H9 (cell line): ENCODE data around the gene CHTOP. TPM values are rescaled to one million over a fixed set of nuclear protein-coding genes. Genes with fewer than 3 reads are reported as not detected.
"Not testable (repeated sequence)": the region's sequence is repeated elsewhere in the genome, so short reads cannot be mapped to it uniquely, and the experiment has no call there.

Source experiments
- DNase-seq: peaks from one replicate; pipeline ENCODE4 v3.0.0-alpha.2; 2017
- H2AFZ ChIP-seq: one replicate; pipeline ENCODE4 v1.6.1; 2013; ENCODE audit warnings: mild to moderate bottlenecking, low read length, control low read depth, moderate library complexity
- H2AK5ac ChIP-seq: 2 replicates; pipeline ENCODE4 v1.6.1; 2013; ENCODE audit warnings: low read length, control low read depth, mixed read lengths; ENCODE audit not compliant: insufficient read length
- H2BK120ac ChIP-seq: one replicate; pipeline ENCODE4 v1.6.1; 2013; ENCODE audit warnings: low read depth, mild to moderate bottlenecking, low read length, control low read depth, inconsistent platforms; ENCODE audit not compliant: poor library complexity, severe bottlenecking
- H2BK12ac ChIP-seq: 2 replicates; pipeline ENCODE4 v1.6.1; 2013; ENCODE audit warnings: low read length, control low read depth, mixed read lengths, low read depth; ENCODE audit not compliant: insufficient read length
- H2BK15ac ChIP-seq: 2 replicates; pipeline ENCODE4 v1.6.1; 2013; ENCODE audit warnings: low read depth, low read length, control low read depth
- H2BK20ac ChIP-seq: one replicate; pipeline ENCODE4 v1.6.1; 2013; ENCODE audit warnings: low read depth, mild to moderate bottlenecking, low read length, control low read depth, inconsistent platforms; ENCODE audit not compliant: poor library complexity, severe bottlenecking
- H2BK5ac ChIP-seq: 2 replicates; pipeline ENCODE4 v1.6.1; 2013; ENCODE audit warnings: low read length, control low read depth, mixed read lengths; ENCODE audit not compliant: insufficient read length
- H3K14ac ChIP-seq: 2 replicates; pipeline ENCODE4 v1.6.1; 2013; ENCODE audit warnings: low read length, control low read depth; ENCODE audit not compliant: insufficient read depth
- H3K18ac ChIP-seq: 2 replicates; pipeline ENCODE4 v1.6.1; 2013; ENCODE audit warnings: low read depth, mild to moderate bottlenecking, mixed read lengths, low read length, control low read depth; ENCODE audit not compliant: insufficient read length
- H3K23ac ChIP-seq: 2 replicates; pipeline ENCODE4 v1.6.1; 2013; ENCODE audit warnings: low read length, control low read depth, mixed read lengths, low read depth; ENCODE audit not compliant: insufficient read length
- H3K23me2 ChIP-seq: 2 replicates; pipeline ENCODE4 v1.6.1; 2013; ENCODE audit warnings: low read depth, mild to moderate bottlenecking, mixed read lengths, low read length, control low read depth; ENCODE audit not compliant: insufficient read length, poor library complexity, severe bottlenecking
- H3K27ac ChIP-seq: 2 replicates; pipeline ENCODE4 v1.5.1; 2013; ENCODE audit warnings: low read length, control low read depth, mixed read lengths, low read depth; ENCODE audit not compliant: insufficient read length
- H3K27me3 ChIP-seq: 2 replicates; pipeline ENCODE4 v1.6.1; 2013; ENCODE audit warnings: low read length, control low read depth, inconsistent platforms; ENCODE audit not compliant: insufficient read depth
- H3K4ac ChIP-seq: 2 replicates; pipeline ENCODE4 v1.6.1; 2013; ENCODE audit warnings: low read depth, mild to moderate bottlenecking, control low read depth, inconsistent platforms, low read length, moderate library complexity
- H3K4me1 ChIP-seq: 2 replicates; pipeline ENCODE4 v1.6.1; 2013; ENCODE audit warnings: low read length, control low read depth, inconsistent platforms; ENCODE audit not compliant: insufficient read depth
- H3K4me2 ChIP-seq: 2 replicates; pipeline ENCODE4 v1.6.1; 2013; ENCODE audit warnings: low read length, control low read depth, mixed read lengths; ENCODE audit not compliant: insufficient read length, insufficient read depth
- H3K56ac ChIP-seq: 2 replicates; pipeline ENCODE4 v1.6.1; 2013; ENCODE audit warnings: low read depth, mild to moderate bottlenecking, mixed read lengths, low read length, control low read depth; ENCODE audit not compliant: insufficient read length
- H3K79me1 ChIP-seq: 2 replicates; pipeline ENCODE4 v1.6.1; 2013; ENCODE audit warnings: low read depth, mild to moderate bottlenecking, moderate library complexity, low read length, control low read depth, inconsistent platforms; ENCODE audit not compliant: insufficient read depth, poor library complexity, severe bottlenecking
- H3K79me2 ChIP-seq: 2 replicates; pipeline ENCODE4 v1.6.1; 2013; ENCODE audit warnings: low read length, control low read depth, inconsistent platforms; ENCODE audit not compliant: insufficient read depth
- H3K9ac ChIP-seq: 2 replicates; pipeline ENCODE4 v1.6.1; 2013; ENCODE audit warnings: low read length, control low read depth, mixed read lengths; ENCODE audit not compliant: insufficient read length; ENCODE audit errors: extremely low read depth
- H3K9me3 ChIP-seq: one replicate; pipeline ENCODE4 v1.6.1; 2013; ENCODE audit warnings: low read depth, low read length, inconsistent platforms; ENCODE audit not compliant: control insufficient read depth
- H3T11ph ChIP-seq: one replicate; pipeline ENCODE4 v1.6.1; 2013; ENCODE audit warnings: mild to moderate bottlenecking, low read length, control low read depth, inconsistent platforms
- H4K20me1 ChIP-seq: one replicate; pipeline ENCODE4 v1.6.1; 2013; ENCODE audit not compliant: control insufficient read depth, insufficient read length, insufficient read depth
- H4K5ac ChIP-seq: 2 replicates; pipeline ENCODE4 v1.6.1; 2013; ENCODE audit warnings: low read depth, mild to moderate bottlenecking, mixed read lengths, low read length, control low read depth; ENCODE audit not compliant: insufficient read length
- H4K8ac ChIP-seq: replicated peaks from 2 replicates; pipeline ENCODE4 v1.6.1; 2013; ENCODE audit warnings: low read length, control low read depth, mixed read lengths, low read depth; ENCODE audit not compliant: insufficient read length
- H4K91ac ChIP-seq: 2 replicates; pipeline ENCODE4 v1.6.1; 2013; ENCODE audit warnings: low read depth, mild to moderate bottlenecking, moderate library complexity, mixed read lengths, low read length, control low read depth; ENCODE audit not compliant: insufficient read length
- H3K27ac Mint-ChIP-seq, 3 experiments: 2 replicates in 2 of 3; 3 replicates in 1 of 3; pipeline ENCODE4 v1.8.0; 2020 to 2021; ENCODE audit warnings: mixed read lengths in 3 of 3, mild to moderate bottlenecking in 1 of 3, moderate library complexity in 1 of 3
- H3K27me3 Mint-ChIP-seq: 2 replicates; pipeline ENCODE4 v1.8.0; 2021; ENCODE audit warnings: low read depth, mild to moderate bottlenecking, moderate library complexity, mixed read lengths
- H3K36me3 Mint-ChIP-seq, 3 experiments: 2 replicates in 2 of 3; 3 replicates in 1 of 3; pipeline ENCODE4 v1.8.0; 2020 to 2021; ENCODE audit warnings: low read depth in 3 of 3, mixed read lengths in 3 of 3; ENCODE audit not compliant: insufficient read depth in 1 of 3
- H3K4me1 Mint-ChIP-seq, 2 experiments: 2 replicates each; pipeline ENCODE4 v1.8.0; 2020; ENCODE audit warnings: mixed read lengths in 2 of 2
- H3K4me3 Mint-ChIP-seq, 2 experiments: 2 replicates in 1 of 2; 3 replicates in 1 of 2; pipeline ENCODE4 v1.8.0; 2020 to 2021; ENCODE audit warnings: mild to moderate bottlenecking in 2 of 2, mixed read lengths in 2 of 2, moderate library complexity in 1 of 2
- H3K9me3 Mint-ChIP-seq, 2 experiments: 2 replicates in 1 of 2; 3 replicates in 1 of 2; pipeline ENCODE4 v1.8.0; 2020; ENCODE audit warnings: mild to moderate bottlenecking in 2 of 2, mixed read lengths in 2 of 2, moderate library complexity in 1 of 2
- WGBS: extraction: QIAGEN DNeasy Blood & Tissue Kit; methylation state at CpG from one replicate; pipeline ENCODE4 v1.1.7; 2013; ENCODE audit warnings: missing lambda C conversion rate, low lambda C conversion rate, mixed read lengths; ENCODE audit not compliant: insufficient read length; ENCODE audit errors: extremely low coverage; 5-methylcytosine and 5-hydroxymethylcytosine counted together
- total RNA-seq: library from RNA; stranded (reverse); gene quantifications from 2 replicates; pipeline ENCODE4 v1.2.1, GENCODE V29; 2021
- TF ChIP-seq, protein P1 (sequence below): fragments of 200-600 bp; sonication (generic); conservative IDR thresholded peaks from 3 replicates; pipeline ENCODE4 v1.8.0; 2021; ENCODE audit warnings: antibody characterized with exemption, mild to moderate bottlenecking

CHTOP gene
- total RNA-seq, 1 experiment from 2014 or later = 126 TPM

DNA sequence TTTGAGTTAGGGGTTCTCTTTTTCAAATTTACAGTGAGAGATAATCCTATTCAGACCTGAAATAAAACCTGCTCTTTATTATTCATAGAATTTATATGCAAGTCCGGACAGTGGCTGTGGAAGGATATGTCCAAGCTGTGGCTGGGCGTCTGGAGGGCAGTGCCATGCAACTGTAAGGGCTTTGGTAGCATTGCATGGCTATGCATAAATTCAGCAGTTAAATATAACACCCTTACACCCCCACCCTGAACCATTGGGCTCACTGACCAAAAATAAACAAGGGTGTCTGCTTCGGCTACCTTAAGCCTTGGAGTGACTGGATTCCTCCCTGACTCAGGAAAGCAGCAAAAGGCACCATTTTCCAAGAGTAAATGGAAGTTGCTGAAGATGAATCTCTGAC, 5.4 kb downstream of the CHTOP start:
- Mint-ChIP-seq H3K4me1 (peaks cover 5 to 9% of the 10 kb centered on the region in 2 experiments), H3K9me3 (peaks cover 0 to 3% of the 10 kb centered on the region in 2 experiments; a peak in 1 of 5 replicates), H3K27ac (no peak overlapping the region), H3K27me3 (no peaks in the 10 kb centered on the region), H3K4me3 (no peak overlapping the region), H3K36me3 (peaks cover 59 to 91% (median 87%) of the 10 kb centered on the region in 3 experiments)
- Histone ChIP-seq H3K56ac (no peak overlapping the region), H4K91ac (no peak overlapping the region), H3K23me2 (peaks cover 3% of the 10 kb centered on the region), H3K79me1 (peaks cover 4% of the 10 kb centered on the region), H2BK5ac (no peak overlapping the region), H3K18ac (no peak overlapping the region), H3K14ac (no peak overlapping the region), H3K9me3 (no peaks in the 10 kb centered on the region), H3K4me1 (no peaks in the 10 kb centered on the region), H3K4ac (no peak overlapping the region), H4K5ac (no peak overlapping the region), H3K4me2 (no peak overlapping the region), H2AK5ac (no peak overlapping the region), H3K23ac (no peak overlapping the region), H4K20me1 (no peaks in the 10 kb centered on the region), H2AFZ (no peak overlapping the region), H3T11ph (no peak overlapping the region), H2BK15ac (no peak overlapping the region), H2BK120ac (no peak overlapping the region), H3K79me2 (peaks cover 4% of the 10 kb centered on the region; the same call in 1 of the 2 replicates), H2BK20ac (no peak overlapping the region), H2BK12ac (no peak overlapping the region), H3K9ac (no peak overlapping the region), H4K8ac (no peak overlapping the region), H3K27me3 (no peaks in the 10 kb centered on the region), H3K27ac (no peak overlapping the region)
- DNase-seq = no peak
- TF ChIP-seq, protein P1, sequence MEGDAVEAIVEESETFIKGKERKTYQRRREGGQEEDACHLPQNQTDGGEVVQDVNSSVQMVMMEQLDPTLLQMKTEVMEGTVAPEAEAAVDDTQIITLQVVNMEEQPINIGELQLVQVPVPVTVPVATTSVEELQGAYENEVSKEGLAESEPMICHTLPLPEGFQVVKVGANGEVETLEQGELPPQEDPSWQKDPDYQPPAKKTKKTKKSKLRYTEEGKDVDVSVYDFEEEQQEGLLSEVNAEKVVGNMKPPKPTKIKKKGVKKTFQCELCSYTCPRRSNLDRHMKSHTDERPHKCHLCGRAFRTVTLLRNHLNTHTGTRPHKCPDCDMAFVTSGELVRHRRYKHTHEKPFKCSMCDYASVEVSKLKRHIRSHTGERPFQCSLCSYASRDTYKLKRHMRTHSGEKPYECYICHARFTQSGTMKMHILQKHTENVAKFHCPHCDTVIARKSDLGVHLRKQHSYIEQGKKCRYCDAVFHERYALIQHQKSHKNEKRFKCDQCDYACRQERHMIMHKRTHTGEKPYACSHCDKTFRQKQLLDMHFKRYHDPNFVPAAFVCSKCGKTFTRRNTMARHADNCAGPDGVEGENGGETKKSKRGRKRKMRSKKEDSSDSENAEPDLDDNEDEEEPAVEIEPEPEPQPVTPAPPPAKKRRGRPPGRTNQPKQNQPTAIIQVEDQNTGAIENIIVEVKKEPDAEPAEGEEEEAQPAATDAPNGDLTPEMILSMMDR = no peak
- WGBS = no CpG with 5 or more reads among the region's 3 CpGs

DNA sequence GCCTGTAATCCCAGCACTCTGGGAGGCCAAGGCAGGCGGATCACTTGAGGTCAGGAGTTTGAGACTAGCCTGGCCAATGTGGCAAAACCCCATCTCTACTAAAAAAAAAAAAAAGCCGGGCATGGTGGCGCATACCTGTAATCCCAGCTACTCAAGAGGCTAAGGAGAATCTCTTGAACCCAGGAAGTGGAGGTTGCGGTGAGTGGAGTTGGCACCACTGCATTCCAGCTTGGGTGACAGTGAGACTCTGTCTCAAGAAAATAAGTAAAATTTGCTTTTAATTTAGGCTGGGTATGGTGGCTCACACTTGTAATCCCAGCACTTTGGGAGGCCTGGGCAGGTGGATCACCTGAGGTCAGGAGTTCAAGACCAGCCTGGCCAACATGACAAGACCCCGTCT, 6.3 kb downstream of the CHTOP start:
- not testable (repeated sequence) for H3K27me3 ChIP-seq, H4K91ac ChIP-seq, H3K4me1 ChIP-seq, H3K23me2 ChIP-seq, DNase-seq, H3K14ac ChIP-seq, H2BK120ac ChIP-seq, H3K4me3 Mint-ChIP-seq, H2BK15ac ChIP-seq, H3K23ac ChIP-seq, H4K5ac ChIP-seq, H3K56ac ChIP-seq, H2BK20ac ChIP-seq, H3K4ac ChIP-seq, H3K27ac Mint-ChIP-seq, H4K8ac ChIP-seq, H2AK5ac ChIP-seq, H3K4me2 ChIP-seq, H2AFZ ChIP-seq, H3K9me3 ChIP-seq, H3K18ac ChIP-seq, H3K4me1 Mint-ChIP-seq, H3K79me2 ChIP-seq, H2BK5ac ChIP-seq, H3T11ph ChIP-seq, H2BK12ac ChIP-seq, H4K20me1 ChIP-seq, H3K79me1 ChIP-seq, H3K9ac ChIP-seq, H3K9me3 Mint-ChIP-seq, H3K27me3 Mint-ChIP-seq, H3K27ac ChIP-seq
- no CpG with 5 or more reads among the region's 5 CpGs for WGBS
- peaks cover 62 to 95% (median 89%) of the 10 kb centered on the region in 3 experiments for H3K36me3 Mint-ChIP-seq
